HG02981 (cell line): ENCODE measurements around the gene CRYBB1.

ENCODE experiments used
- ATAC-seq: cut with Tn5 transposase; IDR thresholded peaks from one replicate; pipeline ENCODE4 v1.9.1; 2021; ENCODE audit warnings: mild to moderate bottlenecking, moderate library complexity; ENCODE audit not compliant: unreplicated experiment

CRYBB1 gene

GRCh38 chr22:26559961-26560575, 57.8 kb downstream of the CRYBB1 start:
- ATAC-seq = no peak

- ATAC-seq = no peak
Measured at GRCh38 chr22:26558248-26558895, 59.5 kb downstream of the CRYBB1 start.

GRCh38 chr22:26556904-26557303, 60.9 kb downstream of the CRYBB1 start:
- ATAC-seq = no peak

GRCh38 chr22:26555478-26555877, 62.3 kb downstream of the CRYBB1 start:
- ATAC-seq = no peak

GRCh38 chr22:26554956-26555355, 62.9 kb downstream of the CRYBB1 start:
- no peak for ATAC-seq

- no peak for ATAC-seq
Measured at GRCh38 chr22:26553056-26553752, 64.6 kb downstream of the CRYBB1 start.

GRCh38 chr22:26552466-26552865, 65.4 kb downstream of the CRYBB1 start:
- ATAC-seq = no peak

- ATAC-seq = no peak
Measured at GRCh38 chr22:26551568-26551967, 66.3 kb downstream of the CRYBB1 start.

GRCh38 chr22:26550498-26551033, 67.3 kb downstream of the CRYBB1 start:
- ATAC-seq = no peak

GRCh38 chr22:26549902-26550497, 67.8 kb downstream of the CRYBB1 start:
- no peak for ATAC-seq
